Common myeloid progenitor, CD34-positive (primary cell): ENCODE data around the gene OVAAL.

Source experiments
- CTCF ChIA-PET: fragments of 350-600 bp; sonication (Branson Sonifier 250); formaldehyde crosslinking; loops from one replicate; lab custom pipeline; 2021; ENCODE audit warnings: antibody characterized with exemption; lab: Charles Lee
- POLR2A ChIA-PET: fragments of 350-600 bp; sonication (Branson Sonifier 250); formaldehyde crosslinking; loops from one replicate; lab custom pipeline; 2021; ENCODE audit warnings: antibody characterized with exemption; lab: Charles Lee
- DNase-seq, 3 donors: peaks; one replicate each; pipeline versions ENCODE4 v3.0.0 to v3.0.0-alpha.2; 2013
- H3K27ac ChIP-seq, 2 experiments: 1 replicate in 1 of 2; 2 replicates in 1 of 2; pipeline ENCODE4 v1.7.0; 2013; ENCODE audit warnings: inconsistent platforms in 2 of 2, low read length in 2 of 2, mild to moderate bottlenecking in 2 of 2, low read depth in 1 of 2, moderate library complexity in 1 of 2; ENCODE audit not compliant: severe bottlenecking in 2 of 2, insufficient read depth in 1 of 2, poor library complexity in 1 of 2
- H3K27me3 ChIP-seq, 5 experiments: replicated peaks in 2 of 5; 1 replicate in 3 of 5; 2 replicates in 2 of 5; pipeline versions ENCODE4 v1.6.1 to v1.7.0; 2013; ENCODE audit warnings: low read length in 4 of 5, mild to moderate bottlenecking in 2 of 5, moderate library complexity in 2 of 5, inconsistent platforms in 1 of 5; ENCODE audit not compliant: insufficient read depth in 5 of 5, control insufficient read depth in 4 of 5
- H3K36me3 ChIP-seq, 4 experiments: 1 replicate in 2 of 4; 2 replicates in 2 of 4; pipeline versions ENCODE4 v1.6.1 to v1.7.0; 2013; ENCODE audit warnings: low read length in 3 of 4, control low read depth in 1 of 4, mild to moderate bottlenecking in 1 of 4; ENCODE audit not compliant: control insufficient read depth in 4 of 4, insufficient read depth in 4 of 4
- H3K4me1 ChIP-seq, 4 experiments: 1 replicate in 3 of 4; 2 replicates in 1 of 4; pipeline versions ENCODE4 v1.6.1 to v1.7.1; 2013; ENCODE audit warnings: low read length in 3 of 4, mild to moderate bottlenecking in 3 of 4, control low read depth in 1 of 4, inconsistent platforms in 1 of 4, moderate library complexity in 1 of 4; ENCODE audit not compliant: control insufficient read depth in 4 of 4, insufficient read depth in 4 of 4; ENCODE audit errors: control extremely low read depth in 1 of 4
- H3K4me3 ChIP-seq, 7 experiments: 1 replicate in 4 of 7; 2 replicates in 3 of 7; pipeline versions ENCODE4 v1.5.1 to v1.7.0; 2013; ENCODE audit warnings: mild to moderate bottlenecking in 7 of 7, low read length in 6 of 7, moderate library complexity in 6 of 7, inconsistent platforms in 2 of 7, low read depth in 2 of 7, control low read depth in 1 of 7; ENCODE audit not compliant: insufficient read depth in 4 of 7, control insufficient read depth in 1 of 7; ENCODE audit errors: extremely low read depth in 1 of 7
- H3K9me3 ChIP-seq, 5 experiments: 1 replicate in 4 of 5; 2 replicates in 1 of 5; pipeline versions ENCODE4 v1.6.1 to v1.7.1; 2013; ENCODE audit warnings: low read length in 4 of 5, mild to moderate bottlenecking in 2 of 5, inconsistent platforms in 1 of 5, low read depth in 1 of 5, moderate library complexity in 1 of 5; ENCODE audit not compliant: control insufficient read depth in 4 of 5, insufficient read depth in 2 of 5; ENCODE audit errors: control extremely low read depth in 1 of 5
- WGBS: methylation state at CpG from one replicate; pipeline ENCODE4 v1.1.5; 2013; ENCODE audit not compliant: insufficient coverage; 5-methylcytosine and 5-hydroxymethylcytosine counted together

The OVAAL gene

DNA sequence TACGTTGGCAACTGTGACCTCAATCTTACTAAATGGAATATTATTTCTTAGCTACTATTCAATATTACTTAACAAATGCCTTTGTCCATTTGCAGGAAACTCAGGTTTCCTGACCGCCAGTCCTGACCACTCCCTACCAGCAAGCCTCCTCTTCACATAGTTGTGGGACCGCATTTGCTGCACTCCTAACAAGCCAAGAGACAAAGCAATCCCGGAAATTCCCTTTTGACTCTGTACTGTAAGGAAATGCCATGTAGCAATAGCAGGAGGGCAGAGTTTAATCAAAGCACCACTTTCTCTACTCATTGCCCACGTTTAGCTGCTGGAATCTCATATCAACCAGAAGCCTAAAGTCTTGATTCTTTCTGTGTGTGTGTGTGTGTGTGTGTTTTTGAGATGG is 28.3 kb upstream of the OVAAL start:
- POLR2A ChIA-PET: interaction anchor here (0.6 kb wide), 3 partner anchors 16 to 101 kb away, joined by 3 to 4 read pairs (median 3); no protein-coding TSS in a partner anchor
- no peak for DNase-seq
- WGBS: 92% methylated on average over 3 of the region's 5 CpGs

DNA sequence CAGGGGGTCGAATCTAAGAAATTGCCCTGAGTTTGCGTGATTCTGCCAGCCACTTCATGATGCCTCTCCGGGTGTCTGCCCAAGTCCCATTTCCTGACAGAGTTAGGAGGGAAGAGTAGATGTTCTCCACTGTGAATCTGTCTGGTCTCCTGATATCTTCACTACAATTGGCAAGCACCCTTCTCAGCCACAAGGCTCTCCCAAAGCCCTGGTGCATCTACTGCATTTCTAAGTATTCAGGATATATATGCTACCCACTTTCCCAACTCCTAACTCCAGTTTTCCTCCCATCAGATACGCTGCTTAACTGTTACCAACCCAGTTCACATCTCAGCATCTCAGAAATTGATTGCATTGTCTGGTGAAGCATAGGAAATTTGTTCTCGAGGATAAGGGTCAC is 25.9 kb upstream of the OVAAL start:
- 97% methylated on average over 3 of the region's 5 CpGs for WGBS
- Histone ChIP-seq H3K36me3 (no peaks in the 10 kb centered on the region), H3K4me1 (no peaks in the 10 kb centered on the region), H3K9me3 (no peaks in the 10 kb centered on the region), H3K27ac (no peak overlapping the region), H3K27me3 (no peaks in the 10 kb centered on the region), H3K4me3 (no peak overlapping the region)
- ChIA-PET CTCF (interaction anchor here (0.6 to 11.0 kb wide), 5 partner anchors 9 to 330 kb away, joined by 3 to 73 read pairs (median 4); no protein-coding TSS in a partner anchor), POLR2A (no interaction called here)
- no peak for DNase-seq

More for the DNA sequence above, 28.3 kb upstream of the OVAAL start:
- Histone ChIP-seq H3K9me3 (no peaks in the 10 kb centered on the region), H3K27me3 (no peaks in the 10 kb centered on the region), H3K36me3 (no peaks in the 10 kb centered on the region), H3K4me3 (no peak overlapping the region), H3K27ac (no peak overlapping the region), H3K4me1 (peaks cover 0 to 1% (median 0%) of the 10 kb centered on the region in 4 experiments)
- CTCF ChIA-PET: interaction anchor here (0.6 to 11.0 kb wide), 4 partner anchors 14 to 332 kb away, joined by 3 to 73 read pairs (median 4); no protein-coding TSS in a partner anchor

DNA sequence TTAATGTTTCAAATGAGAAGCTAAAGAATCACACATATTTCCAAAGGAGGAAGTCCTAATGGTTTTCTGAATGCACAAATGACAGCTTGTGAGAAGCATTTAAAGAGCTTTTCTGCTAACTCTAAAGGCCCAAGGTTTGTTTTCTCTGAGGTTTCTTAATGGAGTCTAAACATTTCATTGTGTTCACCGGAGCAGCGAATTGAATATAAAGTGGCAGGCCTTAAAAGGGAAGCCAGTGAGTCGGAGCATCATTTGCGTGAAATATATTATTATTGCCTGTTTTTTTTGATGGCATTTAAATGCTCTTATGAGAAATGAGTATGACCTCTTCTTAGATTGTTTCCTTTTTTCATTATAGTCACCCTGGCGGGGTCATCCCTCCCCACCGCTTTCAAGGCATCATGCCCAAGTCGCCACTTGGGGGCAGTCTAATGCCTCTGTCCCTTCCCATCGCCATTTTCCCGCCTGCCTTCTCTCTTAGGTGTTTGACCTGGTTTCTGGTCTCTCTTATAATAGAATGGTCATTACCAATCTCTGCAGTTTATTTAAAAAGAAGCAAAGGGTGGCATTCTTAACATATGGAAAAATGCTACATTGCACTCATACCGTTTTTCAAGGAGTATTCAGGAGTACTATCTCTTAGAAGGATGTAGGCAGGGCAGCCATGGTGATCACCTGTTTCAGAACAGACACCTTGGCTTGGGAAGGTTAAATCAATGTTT is 25.3 kb upstream of the OVAAL start:
- Histone ChIP-seq H3K9me3 (no peaks in the 10 kb centered on the region), H3K27me3 (no peaks in the 10 kb centered on the region), H3K4me1 (no peaks in the 10 kb centered on the region), H3K27ac (no peak overlapping the region), H3K36me3 (no peaks in the 10 kb centered on the region), H3K4me3 (no peak overlapping the region)
- DNase-seq: peak; percentile 50 to 76 (median 71)
- CTCF ChIA-PET: interaction anchor here (0.7 to 11.0 kb wide), 5 partner anchors 9 to 329 kb away, joined by 3 to 73 read pairs (median 4); no protein-coding TSS in a partner anchor
- 71% methylated on average over 8 of the region's 10 CpGs for WGBS
- POLR2A ChIA-PET: no interaction called here

DNA sequence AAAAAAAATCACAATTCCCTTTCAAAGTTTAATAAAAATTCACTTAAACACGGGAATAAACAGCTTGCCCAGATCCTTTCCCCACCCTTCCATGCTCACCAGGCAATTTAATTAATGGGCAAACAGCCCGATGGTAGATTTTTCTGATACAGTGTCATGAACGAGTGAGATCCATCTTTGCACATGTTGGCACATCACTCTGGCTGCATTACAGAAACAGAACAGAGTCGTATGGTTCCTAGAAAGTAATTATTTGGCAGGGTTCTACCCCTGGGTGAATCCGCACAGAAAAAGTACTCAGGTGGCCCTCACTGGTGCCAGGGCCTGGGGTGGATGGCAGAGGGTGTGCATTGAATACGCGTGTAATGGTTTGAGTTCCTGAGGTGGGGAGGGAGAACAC is 24.6 kb upstream of the OVAAL start:
- POLR2A ChIA-PET: no interaction called here
- CTCF ChIA-PET: interaction anchor here (1.4 to 11.0 kb wide), 2 partner anchors 12 to 329 kb away, joined by 4 to 73 read pairs; no protein-coding TSS in a partner anchor
- no peaks in the 10 kb centered on the region for H3K36me3 ChIP-seq
- H3K4me3 ChIP-seq: no peak overlapping the region
- no peak overlapping the region for H3K27ac ChIP-seq
- H3K27me3 ChIP-seq: no peaks in the 10 kb centered on the region
- DNase-seq: no peak
- no peaks in the 10 kb centered on the region for H3K9me3 ChIP-seq
- WGBS: 98% methylated on average over 5 of the region's 7 CpGs
- H3K4me1 ChIP-seq: no peaks in the 10 kb centered on the region

DNA sequence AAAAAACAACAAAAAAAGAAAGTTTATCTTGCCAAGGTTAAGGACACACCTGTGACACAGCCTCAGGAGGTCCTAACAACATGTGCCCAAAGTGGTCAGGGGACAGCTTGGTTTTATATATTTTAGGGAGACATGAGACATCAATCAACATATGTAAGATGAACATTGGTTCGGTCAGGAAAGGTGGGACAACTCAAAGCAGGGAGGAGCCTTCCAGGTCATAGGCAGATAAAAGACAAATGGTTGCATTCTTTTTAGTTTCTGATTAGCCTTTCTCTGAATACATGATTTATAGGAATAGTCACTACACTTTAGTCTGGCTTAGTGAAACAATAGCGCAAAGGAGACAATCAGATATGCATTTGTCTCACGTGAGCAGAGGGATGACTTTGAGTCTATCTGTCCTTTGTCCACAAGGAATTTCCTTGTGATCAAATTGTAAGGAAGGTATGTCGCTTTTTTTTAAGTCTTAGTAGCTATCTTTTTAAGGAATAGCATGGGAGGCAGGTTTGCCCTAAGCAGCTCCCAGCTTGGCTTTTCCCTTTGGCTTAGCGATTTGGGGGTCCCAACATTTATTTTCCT is 23.3 kb upstream of the OVAAL start:
- ChIA-PET POLR2A (interaction anchor here (0.8 kb wide), 1 partner anchor 19 kb away, joined by 5 read pairs; no protein-coding TSS in a partner anchor), CTCF (interaction anchor here (1.5 to 11.0 kb wide), 4 partner anchors 11 to 327 kb away, joined by 3 to 73 read pairs (median 4); no protein-coding TSS in a partner anchor)
- Histone ChIP-seq H3K27ac (no peak overlapping the region), H3K27me3 (no peaks in the 10 kb centered on the region), H3K9me3 (no peaks in the 10 kb centered on the region), H3K4me1 (no peaks in the 10 kb centered on the region), H3K36me3 (no peaks in the 10 kb centered on the region), H3K4me3 (no peak overlapping the region)
- DNase-seq: no peak
- 100% methylated on average over 3 of the region's 5 CpGs for WGBS

DNA sequence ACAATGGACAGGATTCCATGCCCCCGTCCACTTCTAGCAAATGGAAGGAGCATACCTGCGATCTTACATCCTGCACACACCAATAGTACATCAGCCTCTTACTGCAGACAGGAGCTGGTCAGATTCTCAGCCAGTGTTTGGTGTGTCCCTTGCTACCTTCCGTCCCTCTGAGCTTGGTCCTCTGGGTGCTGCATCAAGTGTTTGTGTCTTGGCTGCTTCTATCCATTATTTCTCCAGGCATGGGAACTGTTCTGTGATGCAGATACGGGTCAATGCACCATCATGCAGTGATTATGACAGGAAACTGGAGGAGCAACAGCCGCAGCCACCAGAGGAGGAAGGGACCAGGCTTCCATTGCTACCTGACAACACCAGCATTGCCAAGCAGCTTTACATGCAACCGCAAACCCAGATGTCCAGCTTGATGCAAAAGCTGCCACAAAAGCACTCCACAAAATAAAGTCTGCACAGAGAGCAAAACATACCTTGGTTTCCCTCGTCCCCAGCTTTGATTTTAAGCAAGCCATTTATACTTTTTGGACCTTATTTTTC is 21.9 kb upstream of the OVAAL start:
- POLR2A ChIA-PET: no interaction called here
- Histone ChIP-seq H3K27me3 (no peaks in the 10 kb centered on the region), H3K9me3 (no peaks in the 10 kb centered on the region), H3K4me1 (no peaks in the 10 kb centered on the region), H3K36me3 (no peaks in the 10 kb centered on the region), H3K27ac (no peak overlapping the region), H3K4me3 (no peak overlapping the region)
- 97% methylated on average over 7 of the region's 7 CpGs for WGBS
- DNase-seq: no peak
- CTCF ChIA-PET: interaction anchor here (0.9 to 11.0 kb wide), 4 partner anchors 11 to 326 kb away, joined by 3 to 73 read pairs (median 6); no protein-coding TSS in a partner anchor
